Body of pancreas (tissue), 4 donors: ENCODE results near the gene ORAI3. TPM values are rescaled to one million over a fixed set of nuclear protein-coding genes. Genes with fewer than 3 reads are reported as not detected.

ENCODE experiments used
- ATAC-seq: fragments of 150-250 bp; one replicate; pipeline ENCODE4 v1.9.1; 2016
- DNase-seq, 4 donors: peaks; one replicate each; pipeline ENCODE4 v3.0.0-alpha.2; 2019
- H3K27ac ChIP-seq, 4 donors: fragments of 200-600 bp; sonication (generic); 1 replicate in 3 of 4; 2 replicates in 1 of 4; pipeline versions ENCODE4 v1.5.1 to v1.6.1; 2016 to 2019; ENCODE audit warnings: mild to moderate bottlenecking in 1 of 4, mixed read lengths in 1 of 4, moderate library complexity in 1 of 4
- H3K27me3 ChIP-seq, 2 donors: fragments of 200-600 bp; sonication (generic); one replicate each; pipeline ENCODE4 v1.6.0; 2016; ENCODE audit warnings: mild to moderate bottlenecking in 1 of 2
- H3K36me3 ChIP-seq, 2 donors: fragments of 200-600 bp; sonication (generic); replicated peaks in 1 of 2; 2 replicates each; pipeline ENCODE4 v1.5.1; 2016; ENCODE audit warnings: low read depth in 2 of 2; ENCODE audit not compliant: insufficient read depth in 1 of 2
- H3K4me1 ChIP-seq: fragments of 200-600 bp; sonication (generic); one replicate; pipeline ENCODE4 v1.6.0; 2016
- H3K4me3 ChIP-seq, 2 donors: fragments of 200-600 bp; sonication (generic); 1 replicate in 1 of 2; 2 replicates in 1 of 2; pipeline ENCODE4 v1.5.1; 2016 to 2019
- H3K9me3 ChIP-seq, 3 donors: fragments of 200-600 bp; sonication (generic); 1 replicate in 2 of 3; 2 replicates in 1 of 3; pipeline ENCODE4 v1.5.1; 2016
- CTCF ChIP-seq, 7 experiments: fragments of 450-650 bp in 4 of 7; fragments of 200-600 bp in 3 of 7; sonication (generic) in 3 of 7; IDR thresholded peaks; one replicate each; pipeline ENCODE4 v1.5.1; 2016 to 2019; ENCODE audit warnings: antibody characterized with exemption in 7 of 7
- POLR2A ChIP-seq, 3 donors: fragments of 450-650 bp; IDR thresholded peaks; one replicate each; pipeline ENCODE4 v1.6.1; 2016; ENCODE audit warnings: antibody characterized with exemption in 3 of 3, mild to moderate bottlenecking in 2 of 3
- WGBS, 2 donors: methylation state at CpG; one replicate each; pipeline ENCODE4 v1.1.5; 2017; 5-methylcytosine and 5-hydroxymethylcytosine counted together
- intact Hi-C: fragments of 100-400 bp; cut with DNase I; formaldehyde crosslinking; loops from one replicate; pipeline ENCODE4 v1.15.1; 2023
- total RNA-seq, 2 donors: library from RNA; depleted of rRNA; stranded (reverse); fragments of >200 nt; gene quantifications; one replicate each; pipeline ENCODE4 v1.1.0, GENCODE V29; 2016

ORAI3 gene
- total RNA-seq, 2 donors from 2014 or later, result 7.9 to 27.2 TPM

GRCh38 chr16:30907064-30907463 is 41.8 kb upstream of the ORAI3 start:
- WGBS, 2 donors, result 65 to 100% methylated on average over 1 to 4 of the region's 4 CpGs
- no peak for ATAC-seq
- DNase-seq, result no peak
- H3K27me3 ChIP-seq, result no peaks in the 10 kb centered on the region
- no peaks in the 10 kb centered on the region for H3K9me3 ChIP-seq
- no peak overlapping the region for H3K27ac ChIP-seq
- no peaks in the 10 kb centered on the region for H3K36me3 ChIP-seq
- intact Hi-C loops, result loop anchor here (5.0 kb wide), 1 partner anchor 65 kb away; no protein-coding TSS in a partner anchor
- H3K4me1 ChIP-seq, result peaks cover 8% of the 10 kb centered on the region
- no peak overlapping the region for H3K4me3 ChIP-seq
- TF ChIP-seq CTCF (IDR thresholded peaks at IDR 0.05) (no peak), POLR2A (IDR thresholded peaks at IDR 0.05) (no peak)

GRCh38 chr16:30910427-30911029 is 38.3 kb upstream of the ORAI3 start:
- intact Hi-C loops, result no loop called here
- Histone ChIP-seq H3K27ac (no peak overlapping the region), H3K36me3 (no peaks in the 10 kb centered on the region), H3K9me3 (no peaks in the 10 kb centered on the region), H3K27me3 (no peaks in the 10 kb centered on the region), H3K4me3 (no peak overlapping the region), H3K4me1 (no peaks in the 10 kb centered on the region)
- TF ChIP-seq POLR2A (IDR thresholded peaks at IDR 0.05), result no peak
- no peak for TF ChIP-seq CTCF (IDR thresholded peaks at IDR 0.05)
- ATAC-seq (no peak), DNase-seq (no peak)
- WGBS, 2 donors, result 63 to 66% methylated on average over 15 to 17 of the region's 18 CpGs

- H3K4me1 ChIP-seq, result no peaks in the 10 kb centered on the region
- intact Hi-C loops, result no loop called here
- ATAC-seq, result no peak
- H3K9me3 ChIP-seq, result no peaks in the 10 kb centered on the region
- H3K36me3 ChIP-seq, result no peaks in the 10 kb centered on the region
- H3K27ac ChIP-seq, result no peak overlapping the region
- DNase-seq, result no peak
- no peak for TF ChIP-seq CTCF (IDR thresholded peaks at IDR 0.05)
- TF ChIP-seq POLR2A (IDR thresholded peaks at IDR 0.05), result no peak
- no peak overlapping the region for H3K4me3 ChIP-seq
- no peaks in the 10 kb centered on the region for H3K27me3 ChIP-seq
- 70 to 79% methylated on average over 5 to 6 of the region's 6 CpGs for WGBS, 2 donors
Measured at GRCh38 chr16:30912794-30913412, 36.0 kb upstream of the ORAI3 start.

- DNase-seq (no peak), ATAC-seq (no peak)
- no peak for TF ChIP-seq POLR2A (IDR thresholded peaks at IDR 0.05)
- TF ChIP-seq CTCF (IDR thresholded peaks at IDR 0.05), result no peak
- Histone ChIP-seq H3K9me3 (no peaks in the 10 kb centered on the region), H3K4me3 (no peak overlapping the region), H3K36me3 (no peaks in the 10 kb centered on the region), H3K27ac (no peak overlapping the region), H3K4me1 (no peaks in the 10 kb centered on the region), H3K27me3 (no peaks in the 10 kb centered on the region)
- intact Hi-C loops, result no loop called here
- WGBS, 2 donors, result 75 to 83% methylated on average over 2 to 3 of the region's 3 CpGs
Measured at GRCh38 chr16:30914830-30915229, 34.0 kb upstream of the ORAI3 start.

GRCh38 chr16:30918614-30919013 is 30.3 kb upstream of the ORAI3 start:
- no peaks in the 10 kb centered on the region for H3K9me3 ChIP-seq
- DNase-seq (no peak), ATAC-seq (no peak)
- H3K27ac ChIP-seq, result no peak overlapping the region
- no peaks in the 10 kb centered on the region for H3K36me3 ChIP-seq
- H3K4me1 ChIP-seq, result peaks cover 6% of the 10 kb centered on the region
- TF ChIP-seq CTCF (IDR thresholded peaks at IDR 0.05) (no peak), POLR2A (IDR thresholded peaks at IDR 0.05) (no peak)
- WGBS, 2 donors, result 77 to 100% methylated on average over 1 of the region's 1 CpG
- no peaks in the 10 kb centered on the region for H3K27me3 ChIP-seq
- intact Hi-C loops, result no loop called here
- H3K4me3 ChIP-seq, result no peak overlapping the region
